Fibroblast of skin of right biceps (primary cell): ENCODE data around the gene PIGT.
A peak's percentile ranks its signal among the peaks of the same experiment; 100 is the strongest.

Source experiments
- DNase-seq: peaks from one replicate; pipeline ENCODE4 v3.0.0-alpha.2; 2013

The PIGT gene

DNA sequence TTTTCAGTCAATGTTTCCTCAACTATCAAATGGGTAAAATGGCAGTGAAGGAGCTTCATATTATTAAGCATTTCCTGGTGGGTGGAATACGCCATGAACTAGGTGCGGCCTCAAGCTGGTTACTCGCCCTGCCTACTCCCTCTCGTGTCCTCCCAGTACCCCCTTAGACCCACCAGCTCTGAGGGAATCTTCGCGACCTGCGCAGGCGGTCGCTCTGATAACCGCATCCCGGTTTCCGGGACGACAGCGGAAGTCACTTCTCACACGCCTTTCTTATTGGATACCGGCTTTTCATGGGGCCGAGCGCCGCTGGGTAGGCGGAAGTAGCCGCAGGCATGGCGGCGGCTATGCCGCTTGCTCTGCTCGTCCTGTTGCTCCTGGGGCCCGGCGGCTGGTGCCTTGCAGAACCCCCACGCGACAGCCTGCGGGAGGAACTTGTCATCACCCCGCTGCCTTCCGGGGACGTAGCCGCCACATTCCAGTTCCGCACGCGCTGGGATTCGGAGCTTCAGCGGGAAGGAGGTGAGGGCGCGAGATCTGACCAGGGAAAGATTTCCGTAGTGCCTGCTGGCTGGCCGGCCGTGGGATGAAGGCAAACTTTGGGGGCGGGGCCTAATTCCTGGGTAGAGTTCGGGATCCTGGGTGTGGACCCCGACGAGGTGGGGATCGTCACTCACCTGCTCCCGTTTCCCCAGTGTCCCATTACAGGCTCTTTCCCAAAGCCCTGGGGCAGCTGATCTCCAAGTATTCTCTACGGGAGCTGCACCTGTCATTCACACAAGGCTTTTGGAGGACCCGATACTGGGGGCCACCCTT is at the start of gene PIGT:
Gene PIGT, plus strand, starts transcription at position 320 of the 816 bp plus-strand sequence. Its CDS starts 16 bp downstream, at position 336.
- peak; percentile 82 for DNase-seq

DNA sequence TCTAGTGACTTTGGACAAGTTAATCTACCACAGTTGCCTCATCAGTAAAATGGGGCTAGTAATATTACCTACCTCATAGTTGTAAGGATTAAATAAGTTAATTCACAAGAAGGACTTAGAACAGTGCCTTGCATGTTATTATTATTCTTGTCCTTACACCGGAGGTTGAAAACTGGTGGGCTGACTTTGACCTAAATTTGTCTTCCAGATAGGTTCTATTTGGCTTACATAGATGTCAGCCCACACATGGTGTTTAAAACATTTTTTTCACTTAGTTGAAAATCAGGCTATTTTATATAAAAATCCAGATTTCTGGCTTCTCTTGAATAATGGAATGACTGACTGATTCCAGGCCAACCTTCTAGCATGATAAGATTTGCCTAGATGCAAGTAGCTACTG is 49.7 kb upstream of the PIGT start:
- no peak for DNase-seq

DNA sequence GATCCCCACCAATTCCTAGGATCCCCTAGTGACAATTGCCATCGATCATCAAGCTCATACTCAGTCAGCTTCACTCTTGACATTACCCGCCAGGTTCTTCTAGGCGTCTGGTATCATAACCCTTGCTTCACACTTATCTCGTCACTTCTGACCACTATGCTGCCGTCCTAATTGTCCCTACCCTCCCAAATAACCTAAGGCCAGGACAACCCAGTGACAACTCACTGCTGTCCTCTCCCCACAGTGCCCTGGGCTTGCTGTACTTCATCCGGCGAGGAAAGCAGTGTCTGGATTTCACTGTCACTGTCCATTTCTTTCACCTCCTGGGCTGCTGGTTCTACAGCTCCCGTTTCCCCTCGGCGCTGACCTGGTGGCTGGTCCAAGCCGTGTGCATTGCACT is 49.3 kb upstream of the PIGT start:
- no peak for DNase-seq

DNA sequence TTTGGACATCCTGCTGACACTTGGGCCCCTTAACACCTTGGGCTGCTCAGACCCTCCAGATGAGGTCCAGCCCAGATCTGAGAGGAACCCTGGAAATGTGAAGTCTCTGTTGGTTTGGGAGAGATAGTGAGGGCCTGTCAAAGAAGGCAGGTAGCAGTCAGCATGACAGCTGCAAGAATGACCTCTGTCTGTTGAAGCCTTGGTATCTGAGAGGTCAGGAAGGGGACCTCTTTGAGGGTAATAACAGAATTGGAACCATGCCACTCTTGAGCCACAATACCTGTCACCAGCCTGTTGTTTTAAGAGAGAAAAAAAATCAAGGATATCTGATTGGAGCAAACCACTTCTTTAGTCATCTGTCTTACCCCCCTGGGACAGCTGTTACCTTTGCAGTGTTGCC is 48.8 kb upstream of the PIGT start:
- no peak for DNase-seq

DNA sequence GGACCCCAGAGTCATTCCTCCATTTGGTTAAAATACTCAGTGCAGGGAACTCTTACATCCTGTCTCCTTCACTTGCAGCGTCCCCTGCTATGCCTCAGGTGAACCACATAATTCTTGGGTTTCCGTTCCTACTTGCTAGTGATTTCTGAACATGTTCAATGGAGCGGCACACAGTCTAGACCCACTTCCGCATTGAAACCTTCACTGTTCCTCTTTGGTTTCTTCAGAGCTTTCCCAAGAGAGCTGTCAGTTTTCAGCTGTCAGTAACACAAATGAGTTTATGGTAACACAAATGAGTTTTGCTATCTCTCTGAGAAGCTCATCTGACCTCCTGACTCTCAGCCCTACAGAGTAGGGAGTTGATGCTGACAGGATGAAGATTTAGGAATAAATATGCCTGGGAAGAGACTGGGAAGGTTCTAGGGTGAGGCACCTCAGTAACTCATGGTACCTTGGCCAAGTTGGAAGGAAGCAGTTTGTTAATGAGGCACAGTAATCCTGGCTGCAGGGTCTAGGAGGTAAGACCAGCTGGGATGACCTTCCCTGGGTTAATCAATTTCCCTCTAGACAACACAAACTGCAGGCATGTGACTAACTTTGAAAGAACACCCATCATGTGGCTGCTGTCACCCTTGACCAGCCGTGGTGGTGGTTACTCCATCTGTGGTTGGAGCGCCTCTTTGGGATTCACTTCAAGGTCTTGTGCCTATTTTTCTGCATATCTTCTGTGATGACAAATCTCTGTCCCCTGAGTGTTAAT is 47.5 kb upstream of the PIGT start:
- DNase-seq: no peak

DNA sequence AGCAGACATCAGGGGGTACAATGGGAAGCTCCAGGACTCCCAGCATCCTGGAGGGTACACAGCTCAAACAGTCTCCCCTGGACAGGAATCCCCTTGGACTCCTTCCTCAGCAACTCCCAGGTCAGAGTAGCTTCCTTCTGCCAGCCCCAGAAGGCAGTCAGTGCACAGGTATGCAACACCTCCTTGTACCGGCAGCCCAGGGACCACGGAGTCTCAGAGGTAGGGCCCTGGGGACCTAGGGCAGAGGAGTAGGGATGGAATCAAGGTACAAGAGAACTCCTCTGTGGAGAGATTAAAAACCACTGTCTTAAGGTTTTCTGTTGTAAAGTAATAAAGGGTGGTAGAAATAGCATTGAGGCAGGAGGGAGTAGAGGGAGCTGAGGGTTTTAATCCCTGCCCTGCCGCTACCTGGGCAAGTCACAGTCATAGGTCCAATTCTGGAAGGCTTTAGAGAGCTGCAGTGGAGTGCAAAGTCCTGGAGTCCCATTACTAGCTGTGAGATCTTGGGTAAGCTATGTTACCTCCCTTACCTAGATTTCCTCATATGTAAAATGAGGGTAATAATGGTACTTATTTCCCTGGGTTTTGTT is 45.3 kb upstream of the PIGT start:
- no peak for DNase-seq

DNA sequence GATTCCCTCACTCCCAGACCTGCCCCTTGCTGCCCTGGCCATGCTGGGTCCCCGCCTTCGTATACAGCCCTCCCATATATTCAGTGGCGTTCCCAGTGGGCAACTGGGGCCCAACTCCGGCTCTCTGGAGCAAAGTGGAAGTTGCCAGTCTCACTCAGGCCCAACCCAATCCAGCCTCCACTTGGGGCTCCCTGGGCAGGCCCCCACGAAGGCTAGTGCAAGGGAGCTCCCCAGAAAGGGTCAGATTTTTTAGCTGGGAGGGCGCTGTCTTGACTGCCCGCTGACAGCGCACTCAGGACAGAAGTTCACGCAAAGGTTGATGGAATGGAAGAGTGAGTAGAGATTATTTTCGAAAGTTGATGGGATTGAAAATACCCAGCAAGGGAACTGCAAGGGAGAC is 43.7 kb upstream of the PIGT start:
- no peak for DNase-seq

DNA sequence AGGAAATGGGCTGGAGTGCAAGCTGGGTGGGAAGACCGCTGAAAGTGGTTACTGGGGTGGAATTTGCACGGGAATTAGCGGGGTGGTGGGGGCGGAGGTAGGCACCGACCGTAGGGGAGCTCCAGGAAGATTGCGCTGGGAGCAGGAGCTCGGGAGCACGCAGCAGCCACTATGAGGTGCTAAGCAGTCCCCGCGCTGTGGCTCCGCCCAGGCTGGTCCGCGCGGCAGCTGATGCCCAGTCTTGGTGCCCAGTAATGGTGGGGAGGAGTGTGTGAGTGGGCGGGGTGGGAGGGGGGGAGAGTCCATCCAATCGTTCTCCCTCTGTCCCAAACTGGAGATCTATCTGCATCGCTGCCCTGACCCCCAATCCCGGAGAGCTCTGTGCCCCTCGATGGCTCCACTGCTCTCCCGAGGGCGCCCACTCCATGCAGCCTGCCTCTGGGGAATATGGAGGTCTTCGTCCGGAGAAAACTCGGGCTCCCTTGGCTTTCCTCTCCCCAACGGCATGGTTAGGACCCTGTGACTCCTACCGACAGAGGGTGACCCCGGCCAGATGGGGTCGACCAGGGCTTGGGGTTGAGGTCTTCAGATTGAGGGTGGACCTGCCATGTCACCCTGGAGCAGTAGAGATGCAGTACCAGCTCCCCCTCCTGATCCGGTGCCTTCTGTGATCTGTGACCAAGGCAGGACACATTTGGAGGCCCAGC is 43.1 kb upstream of the PIGT start:
- no peak for DNase-seq

DNA sequence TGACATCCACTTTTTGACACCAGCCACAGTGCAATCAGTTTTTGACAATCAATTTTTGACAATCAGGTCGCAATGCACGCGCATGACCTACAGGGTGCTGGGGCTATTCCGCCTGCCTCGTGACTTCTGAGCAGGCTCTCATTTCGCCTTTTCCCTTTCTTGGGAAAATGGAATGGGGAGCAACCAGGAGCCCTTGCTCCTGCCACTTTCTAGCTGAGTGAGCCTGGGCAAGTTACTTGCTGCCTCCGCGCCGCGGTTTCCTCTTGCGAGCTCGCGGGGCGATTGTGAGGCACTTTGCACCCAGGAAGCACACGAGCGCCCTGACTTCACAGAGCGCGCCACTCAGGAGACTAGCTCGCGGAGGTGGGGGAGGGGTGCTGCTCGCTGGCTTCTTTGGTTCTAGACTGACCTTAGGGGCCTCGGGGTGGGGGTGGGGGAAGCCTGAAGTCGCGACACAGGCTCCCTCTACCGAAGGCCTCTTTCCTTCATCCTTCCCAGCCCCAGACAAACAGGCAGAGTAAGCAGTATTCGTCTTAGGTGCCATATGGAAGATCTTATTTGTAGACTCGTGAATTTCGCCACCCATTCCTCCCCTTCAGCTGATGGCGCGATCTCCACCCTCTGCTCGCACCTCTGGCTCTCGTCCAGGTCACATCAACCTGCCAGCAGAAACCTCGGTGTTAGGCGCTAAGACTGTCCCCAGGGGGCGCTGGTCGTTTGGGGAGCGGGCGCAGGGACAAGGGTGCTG is 42.4 kb upstream of the PIGT start:
- peak; percentile 78 for DNase-seq

DNA sequence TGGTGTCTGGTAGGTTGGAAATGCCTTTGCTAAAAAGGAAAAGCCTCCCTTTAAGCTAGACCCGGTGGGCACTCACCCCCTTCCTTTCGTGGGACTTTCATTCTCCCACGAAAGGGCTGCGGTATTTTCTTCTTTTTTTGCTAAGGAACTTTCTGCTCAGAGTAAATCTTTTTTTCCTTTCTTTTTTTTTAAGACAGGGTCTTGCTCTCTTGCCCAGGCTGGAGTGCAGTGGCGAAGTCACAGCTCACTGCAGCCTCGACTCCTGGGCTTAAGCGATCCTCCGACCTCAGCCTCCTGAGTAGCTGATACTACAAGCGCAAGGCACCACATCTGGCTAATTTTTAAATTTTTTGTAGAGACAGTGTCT is 41.9 kb upstream of the PIGT start:
- DNase-seq: no peak

DNA sequence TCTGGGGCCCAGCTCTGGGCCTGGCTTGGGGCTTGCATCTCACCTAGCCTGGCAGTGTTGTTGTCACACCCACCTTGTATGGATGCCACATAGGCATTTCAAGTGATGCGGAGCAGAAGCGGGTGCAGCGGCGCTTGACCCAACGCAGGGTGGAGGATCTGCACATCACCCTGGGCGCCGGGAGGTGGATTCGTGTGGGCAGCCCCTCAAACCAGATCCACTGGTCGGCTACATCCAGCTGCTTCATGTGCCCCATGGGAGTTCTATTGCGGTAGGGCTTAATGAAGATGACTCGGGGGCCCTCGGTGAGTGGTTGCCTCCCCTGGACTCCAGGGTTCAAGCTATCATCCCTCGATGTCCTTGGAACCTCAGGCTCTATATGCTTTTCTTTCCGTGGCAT is 41.0 kb upstream of the PIGT start:
- DNase-seq: no peak

DNA sequence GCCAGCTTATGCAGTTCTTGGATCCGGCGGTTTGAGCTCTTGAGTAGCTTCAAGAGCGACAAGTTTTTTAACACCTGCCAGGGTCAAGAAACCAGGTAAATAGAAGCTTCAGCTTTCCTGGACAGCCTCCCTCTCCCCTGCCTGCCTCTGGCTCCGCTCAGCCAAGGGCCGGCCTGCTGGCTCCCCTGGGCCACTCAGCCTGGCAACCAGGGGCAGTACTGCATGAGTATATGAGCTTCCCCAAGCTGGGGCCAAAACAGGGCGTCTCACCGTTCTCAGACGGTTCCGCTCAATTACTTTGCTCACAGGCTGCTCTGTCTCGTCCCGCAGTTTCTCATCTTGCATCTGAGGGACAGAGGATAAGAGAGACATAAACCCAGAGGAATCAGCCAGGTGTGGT is 38.7 kb upstream of the PIGT start:
- no peak for DNase-seq

DNA sequence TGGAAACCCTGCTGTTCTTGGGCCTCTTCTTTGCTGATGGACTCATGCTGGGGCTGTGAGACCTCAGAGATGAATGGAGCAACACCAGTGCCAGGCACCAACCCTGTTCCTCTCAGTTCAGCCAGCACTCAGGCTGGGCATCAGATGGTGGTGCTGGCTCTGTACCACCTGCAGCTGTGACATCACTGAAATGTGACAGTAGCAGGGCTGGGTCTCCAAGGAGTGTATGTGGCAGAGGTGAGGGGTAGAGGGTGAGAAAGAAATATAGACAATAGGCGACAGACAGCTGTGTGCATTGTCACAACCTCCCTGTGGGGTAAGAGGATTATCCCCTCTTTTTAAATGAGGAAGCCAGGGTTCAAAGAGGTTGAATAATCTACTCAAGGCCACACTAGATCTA is 37.8 kb upstream of the PIGT start, which contains the start of gene TP53TG5:
Gene TP53TG5, minus strand, starts transcription at position 135 of the 400 bp plus-strand sequence. Its CDS starts 89 bp downstream, at position 46.
- no peak for DNase-seq

DNA sequence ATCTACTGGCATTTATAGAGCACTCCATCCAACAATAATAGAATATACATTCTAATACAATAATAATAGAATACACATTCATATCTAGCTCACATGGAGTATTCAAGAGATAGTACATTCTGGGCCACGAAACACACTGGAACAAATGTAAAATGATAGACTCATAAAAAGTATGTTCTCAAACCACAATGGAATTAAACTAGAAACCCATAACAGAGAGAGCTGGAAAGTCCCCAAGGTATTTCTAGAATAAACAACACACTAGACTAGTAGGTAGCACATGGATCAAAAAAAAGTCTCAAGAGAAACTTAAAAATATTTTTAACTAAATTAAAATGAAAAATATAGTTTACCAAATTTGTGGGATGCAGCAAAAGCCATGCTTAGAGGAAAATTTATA is 28.7 kb upstream of the PIGT start:
- no peak for DNase-seq

DNA sequence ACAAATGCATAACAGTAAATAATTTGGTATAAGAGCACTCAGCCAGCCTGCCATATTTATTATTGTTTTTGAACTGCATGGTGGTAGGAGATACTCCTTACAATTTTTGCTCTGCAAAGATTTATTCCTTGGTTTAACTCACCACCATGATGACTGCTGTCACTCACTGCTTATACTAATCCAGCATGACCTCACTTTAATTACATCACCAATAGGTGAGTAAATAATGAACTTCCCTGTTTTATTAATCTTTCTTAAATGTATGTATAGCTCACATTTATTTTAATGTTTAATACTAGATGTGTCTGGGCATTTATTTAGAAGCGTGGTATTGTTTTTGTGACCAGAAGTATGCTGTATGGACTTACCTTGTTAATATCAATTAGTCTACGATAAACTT is 25.0 kb upstream of the PIGT start:
- no peak for DNase-seq

DNA sequence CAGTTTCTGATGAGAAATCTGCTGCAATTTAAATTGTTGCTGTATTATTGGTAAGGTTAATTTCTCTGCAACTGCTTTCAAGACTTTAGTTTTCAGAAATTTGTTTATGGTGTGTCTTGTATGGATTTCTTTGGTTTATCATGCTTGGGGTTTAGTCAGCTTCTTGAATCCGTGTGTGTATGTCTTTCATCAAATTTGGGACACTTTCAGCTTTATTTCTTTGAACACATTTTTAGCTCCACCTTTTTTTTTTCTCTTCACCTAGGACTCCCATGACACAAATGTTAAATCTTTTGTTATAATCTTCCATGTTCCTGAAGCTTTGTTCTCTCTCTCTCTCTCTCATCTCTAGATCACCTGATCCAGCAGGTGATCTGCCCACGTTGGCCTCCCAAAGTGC is 24.4 kb upstream of the PIGT start:
- no peak for DNase-seq

DNA sequence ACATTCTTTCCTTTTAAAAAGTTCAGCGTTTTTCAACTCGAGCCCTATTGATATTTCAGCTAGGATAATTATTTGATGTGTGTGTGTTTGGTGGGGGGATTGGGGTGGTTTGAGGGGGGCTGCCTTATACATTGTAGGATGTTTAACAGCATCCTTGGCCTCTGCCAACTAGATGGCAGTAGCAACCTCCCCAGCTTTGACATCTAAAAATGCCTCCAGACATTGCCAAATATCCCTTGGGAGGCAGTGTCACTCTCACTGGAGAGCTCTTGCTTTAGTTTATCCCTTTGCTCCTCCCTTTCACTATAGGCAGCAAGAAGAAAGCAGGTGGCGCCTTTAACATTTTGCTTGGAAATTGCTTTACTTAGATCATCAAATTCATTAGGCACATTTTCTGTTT is 23.2 kb upstream of the PIGT start:
- DNase-seq: no peak

DNA sequence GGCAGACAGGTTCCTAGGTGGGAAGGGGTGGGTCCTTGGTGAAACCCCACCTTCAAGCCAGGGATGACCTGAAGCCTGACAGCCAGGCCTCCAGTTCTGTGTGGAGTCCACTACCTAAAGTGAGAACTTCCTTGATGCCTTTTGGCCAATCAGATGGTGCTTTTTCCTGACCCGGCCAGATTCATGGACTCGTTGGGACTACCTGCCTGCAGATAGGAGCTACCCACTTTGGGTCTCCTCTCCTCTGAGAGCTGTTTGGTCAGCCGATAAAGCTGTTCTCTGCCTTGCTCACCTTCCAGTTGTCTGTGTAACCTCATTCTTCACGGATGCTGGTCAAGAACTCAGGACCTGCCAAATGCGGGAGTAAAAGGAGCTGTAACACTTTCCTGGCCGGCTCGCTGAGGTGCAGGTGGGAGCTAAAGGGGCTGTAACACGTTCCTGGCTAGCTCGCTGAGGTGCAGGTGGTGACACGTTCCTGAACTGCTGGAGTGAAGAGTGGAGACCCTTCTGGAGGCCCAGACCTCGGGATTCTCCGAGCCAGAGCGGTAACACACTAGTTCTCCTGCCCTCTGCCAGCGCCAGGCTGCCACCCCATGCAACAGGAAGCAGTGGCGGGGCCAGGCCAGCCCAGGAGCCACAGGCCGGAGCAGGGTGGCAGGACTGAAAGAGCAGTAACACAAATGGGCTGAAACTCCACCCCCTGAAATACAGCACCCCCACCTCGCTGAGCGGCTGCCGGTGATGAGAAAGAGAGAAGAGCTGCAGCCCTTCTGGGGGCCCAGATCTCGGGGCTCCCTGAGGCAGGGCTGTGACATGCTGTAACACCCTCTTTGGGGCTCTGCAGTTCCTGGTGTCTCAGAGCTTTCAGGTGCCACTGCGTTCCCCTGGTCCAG is 21.5 kb upstream of the PIGT start:
- no peak for DNase-seq

DNA sequence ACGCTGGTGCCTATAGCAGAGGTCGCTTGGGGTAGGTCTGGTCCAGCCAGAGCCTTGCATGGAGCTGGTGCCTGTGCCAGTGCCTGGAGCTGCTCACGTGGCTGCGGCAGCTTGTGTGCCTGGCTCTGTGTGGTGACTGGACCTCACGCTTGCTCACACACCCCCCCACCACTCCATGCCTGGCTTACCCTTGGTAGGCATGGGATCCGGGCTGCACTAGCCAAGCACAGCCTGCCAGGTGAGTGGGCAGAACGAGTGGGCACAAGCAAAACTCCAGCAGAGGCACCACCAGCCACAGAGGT is 20.9 kb upstream of the PIGT start:
- no peak for DNase-seq

DNA sequence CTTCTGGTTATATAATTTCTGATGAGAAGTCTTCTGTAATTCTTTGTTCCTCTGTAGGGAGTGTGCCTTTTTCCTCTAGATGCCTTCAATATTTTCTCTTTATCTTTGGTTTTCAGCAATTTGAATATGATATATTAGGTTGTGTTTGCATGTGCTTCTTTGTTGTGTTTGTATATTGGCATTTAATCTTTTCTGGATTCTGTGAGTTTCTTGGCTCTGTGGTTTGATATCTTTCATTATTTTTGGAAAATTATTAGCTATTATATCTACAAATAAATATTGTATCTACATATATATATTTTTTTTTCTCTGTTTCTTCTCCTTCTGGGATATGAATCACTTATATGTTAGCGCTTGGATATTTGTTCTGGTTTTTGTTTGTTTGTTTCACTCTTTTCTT is 16.9 kb upstream of the PIGT start:
- DNase-seq: no peak

DNA sequence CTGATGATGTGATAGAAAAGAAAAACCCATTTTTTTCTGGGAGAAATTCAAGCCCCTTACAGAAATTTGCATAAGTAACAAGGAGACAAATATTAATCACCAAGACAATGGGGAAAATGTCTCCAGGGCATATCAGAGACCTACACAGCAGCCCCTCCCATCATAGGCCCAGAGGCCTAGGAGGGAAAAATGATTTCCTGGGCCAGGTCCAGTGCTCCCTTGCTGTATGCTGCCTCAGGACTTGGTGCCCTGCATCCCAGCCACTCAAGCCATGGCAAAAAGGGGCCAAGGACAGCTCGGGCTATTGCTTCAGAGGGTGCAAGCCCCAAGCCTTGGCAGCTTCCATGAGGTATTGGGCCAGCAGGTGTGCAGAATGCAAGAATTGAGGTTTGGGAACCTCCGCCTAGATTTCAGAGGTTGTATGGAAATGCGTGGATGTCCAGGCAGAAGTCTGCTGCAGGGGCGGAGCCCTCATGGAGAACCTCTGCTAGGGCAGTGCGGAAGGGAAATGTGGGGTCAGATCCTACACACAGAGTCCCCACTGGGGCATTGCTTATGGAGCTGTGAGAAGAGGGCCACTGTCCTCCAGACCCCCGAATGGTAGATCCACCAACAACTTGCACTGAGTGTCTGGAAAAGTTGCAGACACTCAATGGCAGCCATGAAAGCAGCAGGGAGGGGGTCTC is 15.5 kb upstream of the PIGT start:
- no peak for DNase-seq
